SK-N-SH (cell line): ENCODE results near the gene SMIM12.
"Not testable (repeated sequence)": the region's sequence is repeated elsewhere in the genome, so short reads cannot be mapped to it uniquely, and the experiment has no call there.

Experiments
- GATA2 ChIP-seq: sonication (generic); formaldehyde crosslinking; IDR thresholded peaks from 2 replicates; pipeline ENCODE4 v1.5.0; 2020; ENCODE audit warnings: mild to moderate bottlenecking, missing genetic modification reagents
- NFIC ChIP-seq: IDR thresholded peaks from 2 replicates; pipeline ENCODE4 v1.4.0; 2012; ENCODE audit warnings: borderline replicate concordance
- RXRA ChIP-seq: IDR thresholded peaks from 2 replicates; pipeline ENCODE4 v1.4.0; 2012; ENCODE audit warnings: low read depth, mild to moderate bottlenecking, borderline replicate concordance
- TAF1 ChIP-seq: IDR thresholded peaks from 2 replicates; pipeline ENCODE4 v1.6.1; 2012; ENCODE audit warnings: low read depth, mild to moderate bottlenecking, low read length, moderate library complexity, borderline replicate concordance
- TCF12 ChIP-seq: IDR thresholded peaks from 2 replicates; pipeline ENCODE4 v1.4.0; 2012
- TF ChIP-seq, protein P1 (sequence below): fragments of 200-600 bp; sonication (generic); IDR thresholded peaks from 2 replicates; pipeline ENCODE4 v1.6.1; 2017; ENCODE audit warnings: antibody characterized with exemption, mild to moderate bottlenecking, moderate library complexity
- TF ChIP-seq, protein P2 (sequence below): IDR thresholded peaks from 2 replicates; pipeline ENCODE4 v1.6.1; 2012; ENCODE audit warnings: mild to moderate bottlenecking, low read depth, low read length, moderate library complexity
- TF ChIP-seq, protein P3 (sequence below): fragments of 150-350 bp; IDR thresholded peaks from 2 replicates; pipeline ENCODE4 v1.6.1; 2017; ENCODE audit warnings: antibody characterized with exemption, low read length, low read depth, borderline replicate concordance

DNA sequence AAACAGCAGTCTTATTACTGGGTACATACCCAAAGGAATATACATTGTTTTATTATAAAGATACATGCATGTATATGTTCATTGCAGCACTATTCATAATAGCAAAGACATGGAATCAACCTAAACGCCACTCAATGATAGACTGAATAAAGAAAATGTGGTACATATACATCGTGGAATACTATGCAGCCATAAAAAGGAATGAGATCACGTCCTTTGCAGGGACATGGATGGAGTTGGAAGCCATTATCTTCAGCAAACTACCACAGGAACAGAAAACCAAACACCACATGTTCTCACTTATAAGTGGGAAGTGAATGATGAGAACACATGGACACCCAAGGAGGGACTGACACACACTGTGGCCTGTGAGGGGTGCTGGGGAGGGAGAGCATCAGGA is 48.8 kb downstream of the SMIM12 start:
- not testable (repeated sequence) for TF ChIP-seq NFIC; TCF12; RXRA; TAF1; GATA2 (CRISPR knock-in tag)
- TF ChIP-seq, protein P1, sequence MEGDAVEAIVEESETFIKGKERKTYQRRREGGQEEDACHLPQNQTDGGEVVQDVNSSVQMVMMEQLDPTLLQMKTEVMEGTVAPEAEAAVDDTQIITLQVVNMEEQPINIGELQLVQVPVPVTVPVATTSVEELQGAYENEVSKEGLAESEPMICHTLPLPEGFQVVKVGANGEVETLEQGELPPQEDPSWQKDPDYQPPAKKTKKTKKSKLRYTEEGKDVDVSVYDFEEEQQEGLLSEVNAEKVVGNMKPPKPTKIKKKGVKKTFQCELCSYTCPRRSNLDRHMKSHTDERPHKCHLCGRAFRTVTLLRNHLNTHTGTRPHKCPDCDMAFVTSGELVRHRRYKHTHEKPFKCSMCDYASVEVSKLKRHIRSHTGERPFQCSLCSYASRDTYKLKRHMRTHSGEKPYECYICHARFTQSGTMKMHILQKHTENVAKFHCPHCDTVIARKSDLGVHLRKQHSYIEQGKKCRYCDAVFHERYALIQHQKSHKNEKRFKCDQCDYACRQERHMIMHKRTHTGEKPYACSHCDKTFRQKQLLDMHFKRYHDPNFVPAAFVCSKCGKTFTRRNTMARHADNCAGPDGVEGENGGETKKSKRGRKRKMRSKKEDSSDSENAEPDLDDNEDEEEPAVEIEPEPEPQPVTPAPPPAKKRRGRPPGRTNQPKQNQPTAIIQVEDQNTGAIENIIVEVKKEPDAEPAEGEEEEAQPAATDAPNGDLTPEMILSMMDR, result not testable (repeated sequence)
- TF ChIP-seq, protein P2, sequence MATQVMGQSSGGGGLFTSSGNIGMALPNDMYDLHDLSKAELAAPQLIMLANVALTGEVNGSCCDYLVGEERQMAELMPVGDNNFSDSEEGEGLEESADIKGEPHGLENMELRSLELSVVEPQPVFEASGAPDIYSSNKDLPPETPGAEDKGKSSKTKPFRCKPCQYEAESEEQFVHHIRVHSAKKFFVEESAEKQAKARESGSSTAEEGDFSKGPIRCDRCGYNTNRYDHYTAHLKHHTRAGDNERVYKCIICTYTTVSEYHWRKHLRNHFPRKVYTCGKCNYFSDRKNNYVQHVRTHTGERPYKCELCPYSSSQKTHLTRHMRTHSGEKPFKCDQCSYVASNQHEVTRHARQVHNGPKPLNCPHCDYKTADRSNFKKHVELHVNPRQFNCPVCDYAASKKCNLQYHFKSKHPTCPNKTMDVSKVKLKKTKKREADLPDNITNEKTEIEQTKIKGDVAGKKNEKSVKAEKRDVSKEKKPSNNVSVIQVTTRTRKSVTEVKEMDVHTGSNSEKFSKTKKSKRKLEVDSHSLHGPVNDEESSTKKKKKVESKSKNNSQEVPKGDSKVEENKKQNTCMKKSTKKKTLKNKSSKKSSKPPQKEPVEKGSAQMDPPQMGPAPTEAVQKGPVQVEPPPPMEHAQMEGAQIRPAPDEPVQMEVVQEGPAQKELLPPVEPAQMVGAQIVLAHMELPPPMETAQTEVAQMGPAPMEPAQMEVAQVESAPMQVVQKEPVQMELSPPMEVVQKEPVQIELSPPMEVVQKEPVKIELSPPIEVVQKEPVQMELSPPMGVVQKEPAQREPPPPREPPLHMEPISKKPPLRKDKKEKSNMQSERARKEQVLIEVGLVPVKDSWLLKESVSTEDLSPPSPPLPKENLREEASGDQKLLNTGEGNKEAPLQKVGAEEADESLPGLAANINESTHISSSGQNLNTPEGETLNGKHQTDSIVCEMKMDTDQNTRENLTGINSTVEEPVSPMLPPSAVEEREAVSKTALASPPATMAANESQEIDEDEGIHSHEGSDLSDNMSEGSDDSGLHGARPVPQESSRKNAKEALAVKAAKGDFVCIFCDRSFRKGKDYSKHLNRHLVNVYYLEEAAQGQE, result not testable (repeated sequence)
- TF ChIP-seq, protein P3, sequence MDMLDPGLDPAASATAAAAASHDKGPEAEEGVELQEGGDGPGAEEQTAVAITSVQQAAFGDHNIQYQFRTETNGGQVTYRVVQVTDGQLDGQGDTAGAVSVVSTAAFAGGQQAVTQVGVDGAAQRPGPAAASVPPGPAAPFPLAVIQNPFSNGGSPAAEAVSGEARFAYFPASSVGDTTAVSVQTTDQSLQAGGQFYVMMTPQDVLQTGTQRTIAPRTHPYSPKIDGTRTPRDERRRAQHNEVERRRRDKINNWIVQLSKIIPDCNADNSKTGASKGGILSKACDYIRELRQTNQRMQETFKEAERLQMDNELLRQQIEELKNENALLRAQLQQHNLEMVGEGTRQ, result not testable (repeated sequence)
